ENCODE results near the gene CD300LD.

- TF ChIP-seq, protein P1, sequence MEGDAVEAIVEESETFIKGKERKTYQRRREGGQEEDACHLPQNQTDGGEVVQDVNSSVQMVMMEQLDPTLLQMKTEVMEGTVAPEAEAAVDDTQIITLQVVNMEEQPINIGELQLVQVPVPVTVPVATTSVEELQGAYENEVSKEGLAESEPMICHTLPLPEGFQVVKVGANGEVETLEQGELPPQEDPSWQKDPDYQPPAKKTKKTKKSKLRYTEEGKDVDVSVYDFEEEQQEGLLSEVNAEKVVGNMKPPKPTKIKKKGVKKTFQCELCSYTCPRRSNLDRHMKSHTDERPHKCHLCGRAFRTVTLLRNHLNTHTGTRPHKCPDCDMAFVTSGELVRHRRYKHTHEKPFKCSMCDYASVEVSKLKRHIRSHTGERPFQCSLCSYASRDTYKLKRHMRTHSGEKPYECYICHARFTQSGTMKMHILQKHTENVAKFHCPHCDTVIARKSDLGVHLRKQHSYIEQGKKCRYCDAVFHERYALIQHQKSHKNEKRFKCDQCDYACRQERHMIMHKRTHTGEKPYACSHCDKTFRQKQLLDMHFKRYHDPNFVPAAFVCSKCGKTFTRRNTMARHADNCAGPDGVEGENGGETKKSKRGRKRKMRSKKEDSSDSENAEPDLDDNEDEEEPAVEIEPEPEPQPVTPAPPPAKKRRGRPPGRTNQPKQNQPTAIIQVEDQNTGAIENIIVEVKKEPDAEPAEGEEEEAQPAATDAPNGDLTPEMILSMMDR (IDR thresholded peaks at IDR 0.05 in 2 of 3, conservative IDR thresholded peaks at IDR 0.05 in 1 of 3; ENCODE audit: control insufficient read depth in 2 of 3, extremely low read depth in 1 of 3, insufficient read depth in 1 of 3, low read depth in 3 of 3, low read length in 3 of 3) = no peak
- TF ChIP-seq POLR2A (IDR thresholded peaks at IDR 0.05; ENCODE audit: low read depth, low read length) (no peak), EP300 (IDR thresholded peaks at IDR 0.05; ENCODE audit: borderline replicate concordance in 1 of 2, control insufficient read depth in 1 of 2, low read depth in 2 of 2, low read length in 2 of 2) (no peak)
Measured at GRCh38 chr17:74631468-74632450, 39.7 kb upstream of the CD300LD start.

Data from GM12878 (cell line).